Memory B cell (primary cell): ENCODE data around the gene MALT1.

Source experiments
- ATAC-seq: fragments of 150-1000 bp; cut with Tn5 transposase; 2 replicates; pipeline ENCODE4 v1.10.0; 2021; ENCODE audit warnings: low read depth, mild to moderate bottlenecking, moderate library complexity
- DNase-seq, 2 donors: peaks; one replicate each; pipeline ENCODE4 v3.0.0; 2022; ENCODE audit warnings: low spot score in 2 of 2
- H3K27ac Mint-ChIP-seq: one replicate; pipeline ENCODE4 v1.8.0; 2022; ENCODE audit warnings: mild to moderate bottlenecking, moderate library complexity, mixed read lengths
- H3K27me3 Mint-ChIP-seq: one replicate; pipeline ENCODE4 v1.8.0; 2022; ENCODE audit warnings: mixed read lengths
- H3K36me3 Mint-ChIP-seq: one replicate; pipeline ENCODE4 v1.8.0; 2022; ENCODE audit warnings: mild to moderate bottlenecking, mixed read lengths
- H3K4me1 Mint-ChIP-seq: one replicate; pipeline ENCODE4 v1.8.0; 2022; ENCODE audit warnings: mixed read lengths
- H3K4me3 Mint-ChIP-seq: one replicate; pipeline ENCODE4 v1.8.0; 2022; ENCODE audit warnings: mild to moderate bottlenecking, moderate library complexity, mixed read lengths
- H3K9me3 Mint-ChIP-seq: one replicate; pipeline ENCODE4 v1.8.0; 2022; ENCODE audit warnings: mixed read lengths

MALT1 gene

DNA sequence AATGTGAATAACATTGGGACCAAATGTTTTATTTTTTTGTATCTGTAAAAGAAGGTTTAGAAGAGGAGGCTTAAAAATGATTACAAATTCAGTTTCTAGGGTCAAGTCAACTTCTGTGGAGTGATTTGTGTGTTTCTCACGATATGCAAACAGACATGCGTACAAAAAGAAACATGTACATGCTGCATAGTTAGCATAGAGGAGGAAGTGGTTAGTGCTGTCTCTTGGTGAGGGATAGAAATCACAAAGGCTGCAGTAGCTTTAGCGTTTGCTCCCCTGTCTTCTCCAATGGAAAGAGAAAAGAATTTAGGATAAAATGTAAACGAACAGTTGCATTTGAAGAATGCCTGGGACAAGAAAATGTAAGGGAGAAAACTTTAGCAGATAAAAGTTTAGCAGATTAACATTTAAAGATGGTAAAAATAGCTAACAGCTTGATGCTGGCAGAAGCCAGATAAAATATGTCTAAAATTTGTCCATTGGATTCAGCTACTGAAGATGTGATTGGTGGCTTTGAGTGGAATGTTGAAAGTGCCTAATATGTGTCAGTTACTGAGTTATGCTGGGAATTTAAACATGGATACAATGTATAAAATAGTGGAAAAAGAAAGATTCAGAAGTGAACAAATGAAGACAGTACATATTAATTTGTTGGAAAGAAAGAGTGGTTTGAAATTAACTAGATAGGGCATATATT, 44.9 kb downstream of the MALT1 start:
- Mint-ChIP-seq H3K4me1 (peaks cover 31% of the 10 kb centered on the region), H3K4me3 (peak overlapping the region; percentile 69), H3K9me3 (no peaks in the 10 kb centered on the region), H3K36me3 (peaks cover 25% of the 10 kb centered on the region), H3K27me3 (no peaks in the 10 kb centered on the region), H3K27ac (peak overlapping the region; percentile 82)
- DNase-seq (no peak), ATAC-seq (peak; percentile 81)

DNA sequence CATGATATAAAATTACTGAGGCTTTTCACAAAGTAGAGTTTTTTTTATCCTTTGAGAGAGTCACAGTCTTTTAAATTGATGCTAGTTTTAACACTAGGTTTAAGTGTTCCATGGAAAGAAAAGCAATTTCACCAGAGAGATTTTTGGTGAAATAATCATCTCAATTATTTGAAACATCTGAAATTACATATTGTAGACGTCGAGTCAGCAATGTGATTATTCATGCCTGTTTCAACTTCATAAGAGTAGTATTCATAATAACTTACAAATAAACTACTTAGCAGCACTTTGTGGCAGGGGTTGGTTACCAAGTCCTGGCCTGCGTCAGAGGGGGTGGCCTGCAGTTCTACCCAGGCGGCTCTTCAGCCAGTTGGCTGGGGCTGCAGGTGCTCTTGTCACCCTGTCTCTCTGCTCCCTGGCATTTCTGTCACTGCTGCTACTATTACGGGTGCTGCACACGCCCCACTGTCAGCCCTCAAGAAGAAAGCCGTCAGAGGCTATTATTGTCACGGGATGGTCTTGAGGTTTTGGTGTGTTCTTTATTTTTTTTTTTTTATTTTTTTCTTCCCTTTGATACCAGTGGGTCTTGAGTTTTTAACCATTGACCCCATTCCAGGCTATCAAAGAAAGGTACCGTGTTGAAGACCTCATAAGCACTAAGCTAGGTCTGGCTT, 50.4 kb downstream of the MALT1 start:
- ATAC-seq: no peak
- no peak overlapping the region for H3K4me3 Mint-ChIP-seq
- H3K9me3 Mint-ChIP-seq: no peaks in the 10 kb centered on the region
- peaks cover 7% of the 10 kb centered on the region for H3K4me1 Mint-ChIP-seq
- DNase-seq: no peak
- no peaks in the 10 kb centered on the region for H3K27me3 Mint-ChIP-seq
- H3K27ac Mint-ChIP-seq: no peak overlapping the region
- peaks cover 26% of the 10 kb centered on the region for H3K36me3 Mint-ChIP-seq

DNA sequence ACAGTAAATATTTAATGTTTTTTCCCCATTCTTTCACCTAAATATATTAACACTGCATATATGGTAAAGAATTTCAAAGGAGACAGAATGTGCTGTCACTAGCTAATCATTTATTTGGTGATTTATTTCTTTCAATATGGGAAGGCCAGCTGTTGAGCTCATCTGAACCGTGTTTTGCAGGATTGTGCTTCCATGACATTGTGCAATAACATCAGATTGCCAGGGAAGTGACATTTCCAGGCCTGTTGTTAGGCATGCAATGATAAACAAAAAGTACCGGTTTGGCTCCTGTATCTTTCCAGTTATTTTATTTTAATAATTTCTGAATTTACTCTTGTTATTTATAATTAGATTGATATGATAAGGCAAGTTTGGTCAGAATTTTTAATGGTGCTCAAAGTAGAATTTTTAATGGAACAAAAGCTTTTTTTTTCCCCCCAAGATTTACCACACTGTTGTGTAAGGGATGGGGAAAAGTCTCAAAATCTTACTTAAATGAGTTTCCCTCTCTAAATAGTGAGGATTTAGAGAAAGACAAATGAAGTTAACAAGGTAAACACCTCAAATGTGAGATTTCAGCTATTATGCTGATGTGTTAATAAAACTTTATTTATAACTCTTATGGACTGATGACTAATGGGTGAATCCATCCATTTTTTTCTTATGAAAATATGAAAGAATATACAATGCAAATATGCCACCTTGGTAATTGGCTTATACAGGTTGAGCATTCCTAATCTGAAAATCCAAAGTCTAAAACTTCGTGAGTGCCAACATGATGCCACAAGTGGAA, 52.7 kb downstream of the MALT1 start:
- ATAC-seq: no peak
- H3K27ac Mint-ChIP-seq: no peak overlapping the region
- no peaks in the 10 kb centered on the region for H3K9me3 Mint-ChIP-seq
- DNase-seq: no peak
- no peaks in the 10 kb centered on the region for H3K27me3 Mint-ChIP-seq
- peaks cover 2% of the 10 kb centered on the region for H3K4me1 Mint-ChIP-seq
- no peak overlapping the region for H3K4me3 Mint-ChIP-seq
- peaks cover 19% of the 10 kb centered on the region for H3K36me3 Mint-ChIP-seq

DNA sequence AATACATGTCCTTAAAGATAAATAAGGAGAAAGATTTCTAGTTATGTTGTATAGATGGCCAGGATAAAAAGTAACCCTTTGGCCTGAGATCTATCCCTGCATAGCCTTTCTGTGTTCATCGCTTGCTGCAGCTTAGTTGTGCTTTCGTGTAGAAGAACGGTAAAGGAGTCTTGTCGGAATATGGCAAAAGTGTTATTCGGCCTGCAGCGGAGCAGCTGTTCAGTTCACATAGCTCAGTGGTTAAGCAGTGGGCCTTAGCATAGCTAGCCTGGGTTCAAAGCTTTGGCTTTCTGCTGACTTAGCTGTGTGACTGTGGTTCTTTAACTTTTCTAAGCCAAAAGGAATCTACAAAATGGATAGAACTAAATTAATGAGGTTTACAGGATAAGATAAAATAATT, 55.4 kb downstream of the MALT1 start:
- H3K4me3 Mint-ChIP-seq: no peak overlapping the region
- H3K36me3 Mint-ChIP-seq: peaks cover 23% of the 10 kb centered on the region
- no peaks in the 10 kb centered on the region for H3K27me3 Mint-ChIP-seq
- no peak for DNase-seq
- no peak for ATAC-seq
- H3K27ac Mint-ChIP-seq: no peak overlapping the region
- H3K4me1 Mint-ChIP-seq: peaks cover 9% of the 10 kb centered on the region
- no peaks in the 10 kb centered on the region for H3K9me3 Mint-ChIP-seq

DNA sequence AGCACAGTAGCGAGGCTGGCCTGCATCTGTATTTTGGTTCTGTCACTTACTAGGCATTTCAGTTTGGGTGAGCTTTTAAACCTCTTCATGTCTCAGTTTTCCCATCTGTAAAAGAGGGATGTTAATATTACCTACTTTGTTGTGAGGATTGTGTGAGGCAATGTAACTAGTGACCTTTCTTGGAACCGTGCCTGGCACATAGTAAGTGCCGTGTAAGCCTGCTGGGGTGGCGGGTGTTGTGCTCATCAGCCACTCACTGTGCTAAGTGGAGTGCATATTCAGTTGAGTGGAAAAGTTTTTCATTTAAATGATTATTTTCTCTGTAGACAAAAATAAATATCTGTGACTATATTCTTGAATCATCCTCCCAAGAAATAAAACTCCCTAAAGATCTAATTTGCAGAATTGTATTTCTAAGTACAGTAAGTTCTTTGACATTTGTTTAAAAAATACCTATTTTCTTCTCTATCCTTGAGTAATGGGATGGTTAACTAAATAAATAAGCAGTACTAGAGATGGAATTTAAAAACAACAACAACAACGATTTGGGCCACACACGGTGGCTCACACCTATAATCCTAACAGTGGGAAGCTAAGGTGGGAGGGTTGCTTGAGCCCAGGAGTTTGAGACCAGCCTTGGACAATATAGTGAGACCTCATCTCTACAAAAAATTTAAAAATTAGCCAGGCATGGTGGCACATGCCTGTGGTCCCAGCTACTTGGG, 56.7 kb downstream of the MALT1 start:
- Mint-ChIP-seq H3K4me3 (no peak overlapping the region), H3K36me3 (peaks cover 20% of the 10 kb centered on the region), H3K27me3 (no peaks in the 10 kb centered on the region), H3K9me3 (no peaks in the 10 kb centered on the region), H3K4me1 (peaks cover 9% of the 10 kb centered on the region), H3K27ac (no peak overlapping the region)
- DNase-seq (no peak), ATAC-seq (no peak)

DNA sequence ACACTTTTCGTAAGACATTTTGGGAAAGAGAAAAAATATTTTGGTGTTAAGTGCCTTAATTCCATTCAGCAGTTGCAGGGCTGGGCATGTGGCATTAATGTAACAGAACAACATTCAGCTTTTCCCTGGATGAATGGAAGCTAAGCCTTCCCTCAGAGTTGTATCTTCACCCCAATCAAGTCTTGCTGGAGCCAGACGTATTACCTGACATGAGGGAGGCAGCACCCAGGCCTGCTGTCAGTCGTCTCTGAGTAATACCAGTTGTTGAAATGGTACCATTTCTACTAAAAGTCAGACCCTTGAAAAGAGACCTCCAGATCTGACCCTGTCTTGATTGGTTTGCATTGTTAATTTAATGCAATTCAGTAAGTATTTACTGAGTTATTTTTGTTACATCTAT, 57.5 kb downstream of the MALT1 start:
- no peak for ATAC-seq

DNA sequence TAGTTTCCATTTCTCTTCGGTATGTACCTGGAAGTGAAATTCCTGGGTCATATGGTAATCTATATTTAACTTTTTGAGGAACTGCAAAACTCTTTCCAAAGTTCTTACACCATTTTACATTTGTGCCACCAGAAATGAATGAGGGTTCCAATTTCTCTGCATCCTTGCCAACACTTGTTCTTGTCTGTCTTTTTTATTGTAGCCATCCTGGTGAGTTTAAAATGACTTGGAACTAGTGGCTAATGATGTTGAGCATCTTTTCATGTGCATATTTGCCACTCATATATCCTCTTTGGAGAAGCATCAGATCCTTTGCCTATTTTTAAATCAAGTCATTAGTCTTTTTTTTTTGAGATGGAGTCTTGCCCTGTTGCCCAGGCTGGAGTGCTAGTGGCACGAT, 59.4 kb downstream of the MALT1 start:
- DNase-seq: no peak
- Mint-ChIP-seq H3K27me3 (no peaks in the 10 kb centered on the region), H3K27ac (no peak overlapping the region), H3K36me3 (peaks cover 22% of the 10 kb centered on the region), H3K9me3 (no peaks in the 10 kb centered on the region), H3K4me3 (no peak overlapping the region), H3K4me1 (peaks cover 9% of the 10 kb centered on the region)
- no peak for ATAC-seq

More for the DNA sequence above, 57.5 kb downstream of the MALT1 start:
- H3K27ac Mint-ChIP-seq: no peak overlapping the region
- no peak overlapping the region for H3K4me3 Mint-ChIP-seq
- no peaks in the 10 kb centered on the region for H3K9me3 Mint-ChIP-seq
- H3K36me3 Mint-ChIP-seq: peaks cover 17% of the 10 kb centered on the region
- DNase-seq: no peak
- peaks cover 9% of the 10 kb centered on the region for H3K4me1 Mint-ChIP-seq
- no peaks in the 10 kb centered on the region for H3K27me3 Mint-ChIP-seq

DNA sequence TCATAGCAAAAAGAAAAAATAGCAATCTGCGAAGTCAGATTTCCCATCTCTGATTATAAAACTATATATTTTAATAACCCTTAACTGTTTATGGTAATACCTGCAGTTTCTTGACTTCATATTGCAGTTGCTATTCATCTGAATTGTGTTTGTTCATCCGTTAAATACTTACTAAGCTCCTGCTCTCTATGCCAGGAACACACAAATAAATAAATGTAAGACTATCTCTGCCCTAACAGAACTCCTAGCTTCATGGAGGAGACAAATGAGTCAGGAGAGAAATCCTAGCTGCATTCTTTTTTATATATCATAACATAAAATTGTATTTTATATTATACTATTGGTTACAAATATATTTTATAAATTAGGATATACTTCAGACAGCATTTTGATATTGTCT, 61.2 kb downstream of the MALT1 start:
- H3K4me3 Mint-ChIP-seq: no peak overlapping the region
- peaks cover 24% of the 10 kb centered on the region for H3K36me3 Mint-ChIP-seq
- H3K27me3 Mint-ChIP-seq: no peaks in the 10 kb centered on the region
- DNase-seq (no peak), ATAC-seq (no peak)
- H3K4me1 Mint-ChIP-seq: peaks cover 9% of the 10 kb centered on the region
- H3K9me3 Mint-ChIP-seq: no peaks in the 10 kb centered on the region
- no peak overlapping the region for H3K27ac Mint-ChIP-seq

DNA sequence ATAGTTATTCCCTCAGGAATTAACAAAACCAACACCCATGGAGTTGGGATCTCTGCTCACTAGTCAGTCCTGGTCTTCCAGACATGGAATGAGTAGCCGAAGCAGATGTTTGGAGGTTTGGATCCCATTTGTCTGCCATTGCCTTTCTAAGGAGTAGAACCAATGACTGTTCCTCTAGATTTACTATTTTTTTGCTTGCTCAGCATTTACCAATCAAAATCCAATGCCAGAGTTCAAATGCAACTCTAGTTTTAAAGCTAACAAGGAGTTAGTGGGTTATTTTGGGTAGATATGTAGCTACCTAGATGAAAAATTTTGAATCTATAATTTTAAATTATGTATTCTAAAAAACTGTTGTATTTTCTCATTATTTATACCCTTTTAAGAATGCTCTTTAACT, 62.6 kb downstream of the MALT1 start:
- Mint-ChIP-seq H3K4me1 (peaks cover 9% of the 10 kb centered on the region), H3K27me3 (no peaks in the 10 kb centered on the region), H3K9me3 (no peaks in the 10 kb centered on the region), H3K4me3 (no peak overlapping the region), H3K36me3 (peaks cover 36% of the 10 kb centered on the region), H3K27ac (no peak overlapping the region)
- ATAC-seq (no peak), DNase-seq (no peak)

DNA sequence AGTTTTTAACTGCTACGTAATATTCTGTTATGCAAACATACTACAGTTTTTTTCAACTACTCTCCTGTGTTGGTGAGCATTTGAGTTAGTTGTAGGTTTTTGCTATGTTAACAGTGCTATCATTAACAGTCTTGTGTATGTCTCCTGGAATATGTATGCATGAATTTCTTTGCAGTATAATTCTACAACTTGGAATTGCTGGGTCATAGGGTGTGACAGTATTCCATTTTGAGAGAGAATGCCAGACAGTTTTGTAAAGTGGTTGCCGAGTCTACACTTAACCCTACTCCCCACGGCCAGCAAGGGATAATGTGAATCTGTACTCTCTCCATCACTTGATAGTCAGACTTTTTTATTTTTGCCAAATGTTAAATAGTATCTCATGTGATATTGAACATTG, 67.1 kb downstream of the MALT1 start:
- peaks cover 31% of the 10 kb centered on the region for H3K36me3 Mint-ChIP-seq
- DNase-seq (no peak), ATAC-seq (no peak)
- no peaks in the 10 kb centered on the region for H3K27me3 Mint-ChIP-seq
- peak overlapping the region; percentile 53 for H3K27ac Mint-ChIP-seq
- no peaks in the 10 kb centered on the region for H3K9me3 Mint-ChIP-seq
- peaks cover 8% of the 10 kb centered on the region for H3K4me1 Mint-ChIP-seq
- no peak overlapping the region for H3K4me3 Mint-ChIP-seq

DNA sequence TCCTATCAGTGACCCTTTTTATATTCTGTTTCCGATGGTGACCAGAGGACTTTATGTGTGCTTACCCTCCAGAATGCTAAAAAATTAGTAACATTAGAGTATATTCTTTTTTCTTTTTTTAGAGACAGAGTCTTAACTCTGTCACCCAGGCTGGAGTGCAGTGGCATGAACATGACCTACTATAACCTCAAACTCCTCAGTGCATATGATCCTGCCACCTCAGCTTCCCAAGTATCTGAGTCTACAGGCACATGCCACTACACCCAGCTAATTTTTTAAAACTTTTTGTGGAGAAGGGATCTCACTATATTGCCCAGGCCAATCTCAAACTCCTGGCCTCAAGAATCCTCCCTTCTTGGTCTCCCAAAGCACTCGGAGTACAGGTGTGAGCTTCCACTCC, 74.6 kb downstream of the MALT1 start:
- no peak overlapping the region for H3K4me3 Mint-ChIP-seq
- ATAC-seq (no peak), DNase-seq (no peak)
- H3K27me3 Mint-ChIP-seq: no peaks in the 10 kb centered on the region
- peaks cover 57% of the 10 kb centered on the region for H3K36me3 Mint-ChIP-seq
- H3K4me1 Mint-ChIP-seq: peaks cover 1% of the 10 kb centered on the region
- H3K27ac Mint-ChIP-seq: no peak overlapping the region
- H3K9me3 Mint-ChIP-seq: peaks cover 6% of the 10 kb centered on the region

DNA sequence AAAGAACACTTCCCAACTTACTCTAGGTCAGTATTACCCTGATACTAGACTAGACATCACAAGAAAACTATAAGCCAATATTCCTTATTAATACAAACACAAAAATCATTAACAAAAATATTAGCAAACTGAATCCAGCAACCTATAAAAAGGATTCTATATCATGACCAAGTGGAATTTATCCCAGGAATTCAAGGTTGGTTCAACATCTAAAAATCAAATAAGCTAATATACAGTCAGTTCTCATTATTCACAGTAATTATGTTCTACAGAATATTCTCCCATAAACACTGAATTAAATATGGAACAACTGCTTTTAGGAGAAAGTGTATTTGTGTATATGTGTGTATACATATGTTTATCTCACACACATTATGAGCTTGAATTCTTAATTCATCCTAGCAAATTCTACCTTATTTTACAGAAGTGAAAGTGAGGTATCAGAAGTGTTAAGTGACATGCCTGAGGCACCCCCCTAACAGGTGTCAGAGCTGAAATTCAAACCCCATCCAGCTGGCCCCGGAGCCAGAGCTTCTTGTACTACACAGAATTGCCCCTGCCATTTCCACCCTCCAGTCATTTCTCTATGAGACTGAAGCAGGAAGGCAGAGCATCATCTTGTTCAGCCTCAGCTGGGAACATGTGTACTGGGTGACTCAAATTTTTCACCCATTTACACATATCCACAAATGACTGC, 77.8 kb downstream of the MALT1 start:
- DNase-seq (no peak), ATAC-seq (peak; percentile 42)
- Mint-ChIP-seq H3K9me3 (peaks cover 6% of the 10 kb centered on the region), H3K36me3 (peaks cover 57% of the 10 kb centered on the region), H3K27me3 (no peaks in the 10 kb centered on the region), H3K4me3 (no peak overlapping the region), H3K4me1 (no peaks in the 10 kb centered on the region), H3K27ac (no peak overlapping the region)

DNA sequence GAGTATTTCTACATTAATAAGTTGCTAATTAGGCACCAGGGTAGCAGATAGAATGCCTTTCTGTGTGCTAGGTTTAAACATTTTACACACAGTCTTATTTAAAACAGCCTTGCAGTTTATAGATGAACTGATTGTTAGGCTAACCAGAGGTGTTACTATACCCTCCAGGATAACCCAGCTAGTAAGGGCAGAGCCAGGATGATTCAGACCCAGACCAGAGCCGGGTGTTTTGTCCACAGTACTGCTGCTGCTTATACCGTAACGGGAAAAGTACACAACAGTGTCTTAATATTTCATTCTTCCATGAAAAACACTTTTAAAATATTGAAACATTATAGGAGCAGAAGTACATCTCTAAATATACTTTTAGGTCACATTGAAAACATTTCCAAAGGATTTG, 82.7 kb downstream of the MALT1 start:
- Mint-ChIP-seq H3K36me3 (peaks cover 16% of the 10 kb centered on the region), H3K9me3 (peaks cover 3% of the 10 kb centered on the region), H3K4me3 (no peak overlapping the region), H3K27ac (no peak overlapping the region), H3K4me1 (peaks cover 17% of the 10 kb centered on the region), H3K27me3 (no peaks in the 10 kb centered on the region)
- no peak for ATAC-seq
- DNase-seq: no peak
